GM21367 (cell line): ENCODE data around the gene PRDX4.
"Not testable (repeated sequence)": the region's sequence is repeated elsewhere in the genome, so short reads cannot be mapped to it uniquely, and the experiment has no call there.

Experiments
- ATAC-seq: cut with Tn5 transposase; IDR thresholded peaks from one replicate; pipeline ENCODE4 v1.9.1; 2021; ENCODE audit not compliant: unreplicated experiment

Gene PRDX4

DNA sequence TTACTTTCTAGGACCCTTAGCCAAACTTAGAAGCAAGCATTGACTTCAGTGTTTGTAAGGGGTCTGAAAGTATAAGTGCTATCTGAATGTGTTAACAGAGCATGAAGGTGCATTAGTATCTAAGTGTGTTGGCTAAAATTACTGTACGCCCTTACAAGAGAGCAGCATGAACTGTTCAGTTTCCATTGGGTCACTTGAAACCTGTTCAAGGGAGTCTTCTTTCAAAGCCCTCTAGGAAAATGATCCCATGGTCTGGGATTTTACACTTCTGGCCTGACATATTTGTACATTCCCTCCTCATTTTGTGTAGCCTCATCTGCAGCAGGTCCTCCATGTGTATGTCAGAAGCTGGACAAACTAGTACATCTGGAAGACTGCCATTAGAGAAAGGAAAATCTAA lies 3.2 kb downstream of the PRDX4 start:
- ATAC-seq = no peak

DNA sequence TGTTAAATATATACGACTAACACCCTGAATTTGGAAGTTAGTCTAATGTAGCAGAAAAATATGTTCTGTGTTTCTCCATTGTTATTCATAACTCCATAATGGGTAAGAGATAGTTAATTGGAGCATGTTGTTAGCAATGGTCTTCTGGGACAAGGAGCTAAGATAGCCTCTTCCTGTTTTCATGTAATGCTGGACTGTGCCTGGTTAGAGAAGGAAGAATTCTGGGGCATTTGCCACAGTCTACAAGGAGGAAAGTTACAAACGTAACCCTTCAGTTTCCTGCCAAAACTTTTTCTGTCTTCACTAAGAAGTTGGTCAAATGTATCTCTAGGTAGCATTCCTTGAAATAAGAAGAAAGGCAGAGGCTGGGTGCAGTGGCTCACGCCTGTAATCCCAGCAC lies 5.8 kb downstream of the PRDX4 start:
- ATAC-seq = no peak

DNA sequence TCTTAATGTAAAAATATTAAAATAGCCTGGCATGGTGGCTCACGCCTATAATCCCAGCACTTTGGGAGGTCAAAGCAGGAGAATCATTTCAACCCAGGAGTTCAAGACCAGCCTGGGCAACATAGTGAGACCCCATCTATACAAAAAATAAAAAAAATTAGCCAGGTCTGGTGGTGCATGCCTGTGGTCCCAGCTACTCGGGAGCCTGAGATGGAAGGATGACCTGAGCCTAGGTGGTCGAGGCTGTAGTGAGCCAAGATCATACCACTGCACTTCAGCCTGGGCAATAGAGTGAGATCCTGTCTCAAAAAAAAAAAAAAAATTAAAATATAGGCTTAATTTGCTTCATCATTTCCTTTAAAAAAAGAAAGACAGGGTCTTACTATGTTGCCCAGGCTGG lies 9.2 kb downstream of the PRDX4 start:
- not testable (repeated sequence) for ATAC-seq

DNA sequence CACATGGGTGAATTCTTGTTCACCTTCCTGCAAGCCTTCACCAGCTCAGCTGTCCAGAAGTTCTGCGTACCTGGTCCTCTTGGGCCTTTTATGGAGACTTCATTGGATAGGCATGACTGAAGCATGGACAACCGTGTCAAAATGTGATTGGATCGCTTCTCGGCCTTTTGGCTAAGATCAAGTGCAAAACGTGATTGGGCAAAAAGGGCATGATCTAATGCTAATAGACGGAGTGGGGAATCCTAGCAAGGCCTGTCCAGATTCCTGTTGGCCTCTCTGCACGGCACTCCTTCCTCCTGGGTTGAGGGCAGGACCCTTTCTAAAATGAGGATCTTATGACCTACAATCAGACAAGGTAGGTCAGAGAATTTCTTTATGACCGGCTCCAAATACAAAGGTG lies 24.9 kb downstream of the PRDX4 start:
- no peak for ATAC-seq

DNA sequence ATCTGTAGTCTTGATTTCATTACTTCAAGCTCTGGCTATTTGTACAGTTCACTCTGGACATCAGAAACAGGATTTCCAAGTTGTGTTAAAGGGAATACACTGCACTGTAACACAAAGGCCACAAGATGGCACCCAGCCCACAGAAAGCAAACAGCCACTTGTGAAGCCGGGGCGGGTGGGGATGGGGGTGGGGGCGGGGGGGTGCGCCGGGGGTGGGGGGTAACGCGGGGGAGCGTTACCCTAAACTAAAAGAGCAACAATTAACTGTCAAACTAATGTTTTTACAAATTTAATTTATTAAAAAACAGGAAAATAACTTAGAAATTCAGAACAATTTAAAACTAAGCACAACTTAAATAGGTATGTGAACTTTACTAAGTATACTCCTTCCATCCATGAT lies 27.3 kb downstream of the PRDX4 start:
- ATAC-seq = no peak

DNA sequence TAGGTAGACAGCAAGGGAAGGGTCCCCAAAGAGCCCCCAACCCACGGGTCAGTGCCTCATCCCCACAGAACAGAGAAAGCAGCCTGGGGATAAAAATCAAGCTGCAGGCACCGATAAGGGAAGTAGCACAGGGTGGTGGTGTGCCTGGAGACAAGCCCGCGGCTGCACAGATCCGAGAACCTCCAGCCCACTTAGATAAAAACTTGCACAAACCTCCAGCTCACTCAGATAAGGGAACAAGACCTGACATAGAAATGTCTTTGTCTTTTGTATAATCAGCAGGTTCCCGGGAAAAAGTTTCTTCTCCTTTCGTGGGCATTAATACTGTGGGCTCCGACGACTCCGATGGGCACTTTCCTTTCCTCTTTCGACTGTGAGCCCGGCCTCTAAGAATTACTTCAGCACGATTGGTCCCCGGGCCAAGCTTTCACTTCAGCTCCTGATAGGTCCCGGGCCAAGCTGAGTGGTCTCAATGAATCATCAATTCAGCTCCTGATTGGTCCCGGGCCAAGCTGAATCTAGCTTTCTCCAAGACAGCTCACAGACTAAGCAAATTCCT lies 32.4 kb downstream of the PRDX4 start:
- ATAC-seq = no peak

DNA sequence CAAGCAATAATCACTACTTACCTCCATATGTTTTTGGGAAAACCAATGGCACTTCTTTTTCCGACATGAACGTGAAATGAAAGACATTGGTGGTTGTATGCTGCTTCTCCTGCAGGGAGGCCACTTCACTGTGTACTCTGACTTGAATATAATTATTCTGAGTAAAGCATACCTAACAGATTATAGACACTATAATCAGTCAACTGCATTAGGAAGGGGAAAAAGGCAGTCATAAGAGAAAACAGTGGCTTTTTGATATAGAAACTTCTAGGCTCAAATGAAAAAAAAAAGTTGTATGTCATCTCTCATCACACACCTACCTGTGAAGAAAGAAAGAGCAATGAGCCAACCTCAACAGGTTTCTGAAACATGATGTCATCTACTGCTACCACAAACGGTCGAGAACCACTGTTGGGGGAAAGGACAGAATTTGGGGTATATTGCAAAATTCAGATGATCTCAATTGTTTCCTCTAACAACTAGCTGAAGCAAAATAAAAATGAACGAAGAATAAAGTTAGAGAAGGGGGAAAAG lies 37.4 kb downstream of the PRDX4 start:
- no peak for ATAC-seq

DNA sequence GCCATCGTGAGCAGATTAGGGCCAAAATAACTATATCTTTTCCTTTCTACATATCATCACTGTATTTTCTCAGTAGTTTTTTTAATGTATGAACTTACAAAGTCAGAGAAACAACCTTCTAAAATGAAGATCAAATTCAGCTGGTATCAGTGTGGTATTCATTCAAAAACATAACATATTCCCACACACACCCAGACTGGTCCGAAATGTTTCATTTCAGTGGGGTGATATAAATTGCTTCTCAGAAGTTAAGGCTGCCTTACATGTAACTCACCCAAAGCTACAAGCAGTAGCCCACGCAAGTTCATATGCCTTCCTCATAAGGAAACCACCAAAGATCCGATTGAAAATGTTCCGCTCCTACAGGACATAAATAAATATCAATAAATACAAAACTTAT lies 37.9 kb downstream of the PRDX4 start:
- no peak for ATAC-seq

DNA sequence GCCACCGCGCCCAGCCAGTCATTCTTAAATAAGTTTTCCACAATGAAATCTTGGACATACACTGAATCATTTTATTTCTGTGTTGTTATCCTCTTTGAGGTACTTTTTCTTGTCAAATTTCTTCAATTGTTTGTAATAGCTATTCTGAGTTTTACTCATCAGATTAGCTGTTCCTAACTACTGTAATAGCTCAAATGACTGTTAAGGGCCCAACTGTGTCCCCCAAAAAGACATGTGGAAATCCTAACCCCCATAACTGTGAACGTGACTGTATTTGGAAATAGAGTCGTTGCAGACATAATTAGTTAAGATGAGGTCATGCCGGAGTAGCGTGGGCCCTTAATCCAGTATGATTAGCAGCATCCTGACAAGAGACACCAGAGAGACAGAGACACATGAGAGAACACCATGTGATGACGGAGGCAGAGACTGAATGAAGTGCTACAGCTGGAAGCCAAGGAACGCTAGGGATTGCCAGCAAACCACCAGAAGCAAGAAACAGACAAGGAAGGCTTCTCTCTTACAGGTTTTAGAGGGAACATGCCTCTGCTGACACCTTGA lies 52.9 kb downstream of the PRDX4 start:
- no peak for ATAC-seq

DNA sequence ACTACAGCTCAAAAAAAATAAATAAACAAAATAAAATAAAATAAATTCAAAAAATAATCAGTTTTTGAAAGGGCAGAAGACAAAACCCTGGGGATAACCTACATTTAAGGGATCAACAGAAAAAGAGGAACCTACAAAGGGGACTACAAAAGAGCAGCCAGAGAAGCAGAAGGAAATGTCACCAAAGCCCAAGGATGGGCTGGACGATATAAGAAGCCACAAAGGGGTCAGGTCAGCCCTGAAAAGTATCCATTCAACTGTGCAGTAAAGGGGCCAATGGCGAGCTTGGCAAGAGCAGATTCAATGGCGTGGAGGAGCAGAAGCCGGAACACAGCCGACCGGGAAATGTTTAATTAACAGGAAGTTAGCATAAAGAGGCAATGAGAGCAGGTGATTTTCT lies 58.9 kb downstream of the PRDX4 start:
- no peak for ATAC-seq

DNA sequence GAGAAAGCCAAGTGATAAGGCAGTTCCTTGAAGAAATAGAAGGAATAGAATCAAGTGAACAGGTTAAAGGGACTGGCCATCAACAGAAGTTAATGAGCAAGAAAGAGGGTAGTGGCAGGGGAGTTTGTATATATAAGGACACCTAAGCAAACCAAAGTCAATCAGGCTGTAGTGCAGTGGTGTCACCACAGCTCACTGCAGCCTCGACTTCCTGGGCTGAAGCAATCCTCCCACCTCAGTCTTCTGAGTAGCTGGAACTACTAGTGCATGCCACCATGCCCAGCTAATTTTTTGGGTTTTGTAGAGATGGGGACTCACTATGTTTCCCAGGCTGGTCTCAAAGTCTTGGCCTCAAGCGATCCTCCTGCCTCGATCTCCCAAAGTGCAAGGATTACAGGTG lies 59.9 kb downstream of the PRDX4 start:
- no peak for ATAC-seq

DNA sequence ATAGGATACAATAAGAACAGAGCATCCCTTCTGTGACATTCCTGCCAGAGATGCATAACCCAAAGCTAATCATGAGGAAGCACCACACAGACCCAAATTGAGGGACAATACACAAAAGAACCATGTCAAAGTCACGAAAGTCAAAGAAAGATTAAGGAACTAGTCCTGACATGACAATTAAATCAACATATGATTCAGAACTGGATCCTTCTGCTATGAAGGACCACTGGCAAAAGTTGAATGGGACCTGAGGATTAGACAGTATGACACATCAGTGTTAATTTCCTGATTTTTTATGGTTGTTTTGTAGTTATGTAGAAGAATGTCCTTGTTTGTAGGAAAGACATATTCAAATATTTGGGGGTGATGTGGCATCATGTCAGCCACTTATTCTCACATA lies 61.9 kb downstream of the PRDX4 start:
- no peak for ATAC-seq

DNA sequence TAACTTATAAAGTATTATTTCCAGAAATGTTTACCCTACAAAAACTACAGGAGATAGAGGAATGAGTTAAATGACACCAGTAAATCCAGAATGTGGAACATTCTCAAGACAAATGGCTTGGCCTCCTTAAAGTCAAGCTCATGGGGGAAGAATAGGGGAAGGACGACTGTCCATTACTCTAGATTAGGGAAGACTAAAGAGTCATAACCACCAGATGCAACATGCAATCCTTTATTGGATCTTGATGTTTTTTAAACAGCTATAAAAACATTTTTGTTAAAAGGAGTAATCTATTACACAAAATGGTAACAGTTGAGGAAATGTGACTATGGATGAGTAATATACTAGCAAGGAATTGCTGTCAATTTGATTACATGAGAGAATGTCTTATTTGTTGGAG lies 64.7 kb downstream of the PRDX4 start:
- ATAC-seq = no peak

DNA sequence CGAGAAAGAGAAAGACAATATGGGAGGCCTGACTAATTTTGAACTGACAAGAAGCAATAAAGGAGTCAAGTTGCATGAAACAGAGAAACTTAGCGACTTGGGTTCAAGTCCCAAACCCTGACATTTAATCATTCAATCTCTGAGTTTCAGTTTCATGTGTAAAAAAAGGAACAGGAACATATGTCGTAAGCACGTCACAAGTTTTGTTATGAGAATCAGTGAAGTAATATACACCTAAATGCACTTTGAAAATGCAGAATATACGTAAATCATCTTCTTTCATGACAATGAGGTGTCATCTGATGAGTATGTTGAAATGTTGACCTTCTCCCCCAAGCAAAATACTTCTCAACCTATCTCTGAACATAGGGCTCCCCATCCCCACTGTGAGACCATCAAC lies 65.4 kb downstream of the PRDX4 start:
- peak; percentile 70 for ATAC-seq
